Activated T-helper 17 cell treated with anti-CD3 and anti-CD28 coated beads, Interleukin-2, amount 50 U/mL, for 72 hours (primary cell): ENCODE results near the gene GRIK1. TPM values are rescaled to one million over a fixed set of nuclear protein-coding genes. Genes with fewer than 3 reads are reported as not detected.

Experiments used
- ATAC-seq: fragments of 150-1000 bp; cut with Tn5 transposase; replicated peaks from 2 replicates; pipeline ENCODE4 v1.10.0; 2021; ENCODE audit warnings: mild to moderate bottlenecking, moderate library complexity
- H3K27ac Mint-ChIP-seq: one replicate; pipeline ENCODE4 v1.8.0; 2022; ENCODE audit warnings: mixed read lengths
- H3K27me3 Mint-ChIP-seq: one replicate; pipeline ENCODE4 v1.8.0; 2022; ENCODE audit warnings: mixed read lengths
- H3K36me3 Mint-ChIP-seq: one replicate; pipeline ENCODE4 v1.8.0; 2022; ENCODE audit warnings: low read depth, mild to moderate bottlenecking, mixed read lengths
- H3K4me1 Mint-ChIP-seq: one replicate; pipeline ENCODE4 v1.8.0; 2022; ENCODE audit warnings: mixed read lengths
- H3K4me3 Mint-ChIP-seq: one replicate; pipeline ENCODE4 v1.8.0; 2022; ENCODE audit warnings: mild to moderate bottlenecking, mixed read lengths
- H3K9me3 Mint-ChIP-seq: one replicate; pipeline ENCODE4 v1.8.0; 2022; ENCODE audit warnings: mixed read lengths
- total RNA-seq, 2 donors: library from RNA; stranded (reverse); gene quantifications; one replicate each; pipeline ENCODE4 v1.2.3, GENCODE V29; 2022

Gene GRIK1
- total RNA-seq, 2 donors from 2014 or later, result not detected

DNA sequence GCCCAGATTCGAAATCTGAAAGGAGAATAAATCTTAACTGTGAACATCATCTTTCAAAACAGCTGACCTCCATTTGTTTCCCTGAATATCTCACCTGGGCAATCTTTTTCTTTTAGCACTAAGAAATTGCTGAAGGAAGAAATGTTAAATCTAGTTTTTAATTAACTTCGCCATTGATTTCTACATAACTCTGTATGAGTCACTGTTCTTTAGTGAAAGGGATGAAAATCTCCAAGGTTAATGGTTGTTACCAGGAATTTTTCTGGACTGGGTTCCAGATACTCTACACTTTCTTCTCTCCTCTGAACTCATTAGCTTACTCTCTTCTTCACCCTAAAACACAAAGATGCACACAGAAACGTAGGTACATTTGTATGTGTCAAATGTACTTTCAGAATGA, 405.3 kb downstream of the GRIK1 start:
- Mint-ChIP-seq H3K27ac (no peak overlapping the region), H3K9me3 (peaks cover 18% of the 10 kb centered on the region), H3K4me3 (no peak overlapping the region), H3K27me3 (no peaks in the 10 kb centered on the region), H3K36me3 (peaks cover 8% of the 10 kb centered on the region), H3K4me1 (no peaks in the 10 kb centered on the region)
- ATAC-seq, result no peak

DNA sequence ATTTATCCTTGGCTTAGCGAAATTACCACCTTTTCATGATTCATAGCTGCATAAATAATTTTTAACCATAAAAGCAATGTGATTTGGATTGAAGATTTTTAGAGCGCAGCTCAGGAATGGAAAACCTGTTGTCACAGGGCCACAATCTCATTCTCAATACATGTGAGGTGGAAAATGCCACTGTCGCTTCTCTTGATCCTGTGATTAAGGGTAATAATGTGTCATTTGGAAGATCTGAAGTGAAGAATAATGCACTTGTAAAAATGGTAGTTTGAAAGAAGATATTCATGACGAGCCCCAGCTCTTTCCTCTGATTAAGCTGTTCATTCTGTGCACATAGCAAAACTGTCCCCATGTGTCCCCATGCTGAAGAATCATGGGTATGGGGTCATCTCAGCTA, 410.7 kb downstream of the GRIK1 start:
- H3K36me3 Mint-ChIP-seq, result peaks cover 7% of the 10 kb centered on the region
- H3K4me1 Mint-ChIP-seq, result no peaks in the 10 kb centered on the region
- H3K9me3 Mint-ChIP-seq, result peaks cover 17% of the 10 kb centered on the region
- no peak for ATAC-seq
- no peak overlapping the region for H3K27ac Mint-ChIP-seq
- H3K27me3 Mint-ChIP-seq, result no peaks in the 10 kb centered on the region
- no peak overlapping the region for H3K4me3 Mint-ChIP-seq

DNA sequence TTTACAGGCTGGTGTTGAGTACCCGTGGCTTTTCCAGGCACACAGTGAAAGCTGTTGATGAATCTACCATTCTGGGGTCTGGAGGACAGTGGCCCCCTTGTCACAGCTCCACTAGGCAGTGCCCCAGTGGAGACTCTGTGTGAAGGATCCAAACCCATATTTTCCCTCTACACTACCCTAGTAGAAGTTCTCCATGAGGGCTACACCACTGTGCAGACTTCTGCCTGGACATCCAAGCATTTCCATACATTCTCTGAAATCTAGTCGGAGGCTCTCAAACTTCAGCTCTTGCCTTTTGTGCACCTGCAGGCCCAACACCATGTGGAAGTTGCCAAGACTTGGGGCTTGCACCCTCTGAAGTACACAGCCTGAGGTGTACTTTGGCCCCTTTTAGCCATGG, 413.3 kb downstream of the GRIK1 start:
- no peaks in the 10 kb centered on the region for H3K27me3 Mint-ChIP-seq
- H3K9me3 Mint-ChIP-seq, result peaks cover 17% of the 10 kb centered on the region
- H3K36me3 Mint-ChIP-seq, result peaks cover 7% of the 10 kb centered on the region
- H3K27ac Mint-ChIP-seq, result no peak overlapping the region
- no peaks in the 10 kb centered on the region for H3K4me1 Mint-ChIP-seq
- no peak overlapping the region for H3K4me3 Mint-ChIP-seq
- no peak for ATAC-seq

DNA sequence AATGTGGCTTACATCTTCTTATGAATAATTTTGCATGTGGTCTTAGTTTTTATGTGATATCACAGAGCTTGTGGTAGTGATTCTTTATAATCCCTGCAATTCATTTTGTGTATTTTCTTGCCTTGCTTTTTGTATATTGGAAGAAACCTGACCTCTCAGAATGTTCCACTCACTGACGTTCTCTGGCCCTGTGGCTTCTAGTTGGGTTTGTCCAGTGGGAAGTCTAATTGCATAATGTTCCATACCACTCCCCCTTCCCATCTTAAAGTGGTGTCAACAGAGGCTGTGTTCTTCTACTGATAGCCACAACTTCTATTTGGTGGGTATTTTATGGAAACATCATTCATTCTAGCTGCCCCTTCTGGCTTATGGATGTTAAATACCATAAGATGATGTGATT, 415.7 kb downstream of the GRIK1 start:
- Mint-ChIP-seq H3K4me1 (no peaks in the 10 kb centered on the region), H3K27me3 (no peaks in the 10 kb centered on the region), H3K4me3 (no peak overlapping the region), H3K36me3 (peaks cover 7% of the 10 kb centered on the region), H3K27ac (no peak overlapping the region), H3K9me3 (peaks cover 13% of the 10 kb centered on the region)
- ATAC-seq, result no peak

DNA sequence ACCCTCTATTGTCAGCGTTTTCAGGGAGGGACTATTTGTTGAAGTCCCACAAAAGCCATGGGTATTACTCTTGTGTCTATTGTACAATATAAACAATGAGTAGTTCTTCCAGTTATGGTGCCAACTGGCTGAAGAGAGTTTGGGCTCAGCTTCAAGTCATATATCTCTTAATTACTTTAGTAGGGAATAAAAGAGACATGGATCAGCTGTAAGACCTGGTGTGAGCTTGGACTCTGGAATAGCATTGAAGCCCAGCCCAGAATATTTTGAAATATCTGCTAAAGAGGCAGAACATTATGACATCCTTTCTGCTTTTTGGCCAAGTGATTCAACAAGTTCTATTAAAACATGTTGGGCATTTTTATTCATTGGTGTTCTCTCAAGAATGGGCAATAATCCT, 416.1 kb downstream of the GRIK1 start:
- Mint-ChIP-seq H3K9me3 (peaks cover 13% of the 10 kb centered on the region), H3K4me1 (no peaks in the 10 kb centered on the region), H3K4me3 (no peak overlapping the region), H3K27ac (no peak overlapping the region), H3K36me3 (peaks cover 7% of the 10 kb centered on the region), H3K27me3 (no peaks in the 10 kb centered on the region)
- no peak for ATAC-seq

DNA sequence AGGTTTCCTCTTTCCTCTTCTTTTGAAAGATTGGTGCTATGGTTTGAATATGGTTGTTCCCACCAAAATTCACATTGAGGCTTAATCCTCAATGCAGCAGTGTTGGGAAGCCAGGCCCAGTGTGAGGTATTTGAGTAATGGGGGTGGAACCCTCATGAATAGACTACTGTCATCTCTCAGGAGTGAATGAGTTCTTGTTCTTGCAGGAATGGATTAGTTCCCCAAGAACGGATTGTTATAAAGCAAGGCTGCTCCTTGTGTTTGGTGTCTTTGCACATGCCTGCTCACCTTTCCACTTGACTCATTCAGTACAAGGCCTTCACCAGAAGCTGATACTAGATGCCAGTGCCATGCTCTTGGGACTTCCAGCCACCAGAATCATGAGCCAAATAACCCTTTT, 417.9 kb downstream of the GRIK1 start:
- ATAC-seq, result no peak
- Mint-ChIP-seq H3K4me3 (no peak overlapping the region), H3K4me1 (no peaks in the 10 kb centered on the region), H3K9me3 (peaks cover 7% of the 10 kb centered on the region), H3K27me3 (no peaks in the 10 kb centered on the region), H3K27ac (no peak overlapping the region), H3K36me3 (no peaks in the 10 kb centered on the region)

DNA sequence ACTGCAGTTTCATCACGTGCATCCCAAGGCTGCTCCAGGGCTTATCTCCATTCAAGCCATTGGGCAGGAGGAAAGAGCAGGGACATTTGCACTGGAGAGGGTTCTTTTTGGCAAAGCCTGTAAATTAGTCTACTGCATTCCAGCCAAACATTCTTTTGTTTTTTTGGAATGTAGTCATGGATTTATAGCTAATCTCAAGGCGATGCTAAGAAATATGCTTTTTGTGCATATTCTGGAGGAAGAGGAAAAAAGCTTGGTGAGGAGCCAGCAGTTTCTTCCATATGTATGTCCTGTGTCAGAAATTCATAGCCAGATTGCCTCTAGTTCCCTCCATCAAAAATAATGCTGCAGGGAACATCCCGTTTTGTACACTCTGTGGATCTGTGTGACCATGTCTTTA, 419.6 kb downstream of the GRIK1 start:
- no peak overlapping the region for H3K27ac Mint-ChIP-seq
- no peak overlapping the region for H3K4me3 Mint-ChIP-seq
- no peaks in the 10 kb centered on the region for H3K36me3 Mint-ChIP-seq
- no peak for ATAC-seq
- H3K9me3 Mint-ChIP-seq, result peaks cover 1% of the 10 kb centered on the region
- no peaks in the 10 kb centered on the region for H3K27me3 Mint-ChIP-seq
- no peaks in the 10 kb centered on the region for H3K4me1 Mint-ChIP-seq

DNA sequence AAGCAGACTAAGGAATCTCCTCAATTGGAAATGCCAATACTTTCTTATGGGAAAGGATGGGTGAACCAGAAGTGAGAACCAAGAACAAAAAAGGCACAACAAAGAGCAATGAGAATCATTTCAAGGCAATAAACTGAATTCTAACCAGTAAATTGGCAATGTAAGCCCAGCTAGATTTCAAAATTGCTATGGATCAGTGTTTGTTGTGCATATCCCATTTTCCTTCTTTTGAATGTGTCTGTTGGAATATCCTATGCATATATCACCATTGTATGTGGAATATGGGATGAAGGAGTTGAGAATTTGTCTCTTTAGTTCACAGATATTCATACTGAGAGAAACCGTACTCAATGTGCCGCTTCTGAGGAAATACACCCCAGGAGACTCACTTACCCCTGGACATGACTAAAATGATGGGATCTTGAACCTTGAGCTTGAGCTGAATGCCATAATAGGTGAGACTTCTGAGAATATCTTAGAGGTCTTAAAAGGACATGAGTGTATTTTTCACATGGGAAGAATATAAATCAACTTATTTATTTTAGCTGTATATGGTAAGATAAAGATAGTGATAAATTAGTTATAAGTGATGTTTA, 425.0 kb downstream of the GRIK1 start:
- Mint-ChIP-seq H3K4me1 (no peaks in the 10 kb centered on the region), H3K27me3 (no peaks in the 10 kb centered on the region), H3K9me3 (peaks cover 14% of the 10 kb centered on the region), H3K36me3 (peaks cover 8% of the 10 kb centered on the region), H3K27ac (no peak overlapping the region), H3K4me3 (no peak overlapping the region)
- ATAC-seq, result no peak

DNA sequence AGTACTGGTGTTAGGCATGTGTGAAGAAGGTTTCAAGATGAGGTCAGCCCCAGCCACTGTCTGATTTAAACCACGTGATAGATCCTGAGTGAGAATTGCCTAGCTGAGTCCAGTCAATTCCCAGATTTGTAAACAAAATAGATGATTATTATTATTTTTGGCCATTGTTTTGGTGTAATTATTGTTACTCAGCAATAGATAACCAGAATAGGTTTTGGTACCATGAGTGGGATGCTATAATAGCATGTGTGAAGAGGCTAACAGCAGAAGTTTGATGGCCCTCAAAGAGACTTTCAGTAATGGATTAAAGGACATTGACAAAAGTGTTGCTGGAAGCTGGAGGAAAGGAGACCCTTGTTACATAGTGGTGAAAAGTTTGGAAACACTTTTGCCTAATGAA, 426.3 kb downstream of the GRIK1 start:
- Mint-ChIP-seq H3K36me3 (peaks cover 8% of the 10 kb centered on the region), H3K4me3 (no peak overlapping the region), H3K9me3 (peaks cover 14% of the 10 kb centered on the region), H3K27ac (no peak overlapping the region), H3K27me3 (no peaks in the 10 kb centered on the region), H3K4me1 (no peaks in the 10 kb centered on the region)
- ATAC-seq, result no peak

DNA sequence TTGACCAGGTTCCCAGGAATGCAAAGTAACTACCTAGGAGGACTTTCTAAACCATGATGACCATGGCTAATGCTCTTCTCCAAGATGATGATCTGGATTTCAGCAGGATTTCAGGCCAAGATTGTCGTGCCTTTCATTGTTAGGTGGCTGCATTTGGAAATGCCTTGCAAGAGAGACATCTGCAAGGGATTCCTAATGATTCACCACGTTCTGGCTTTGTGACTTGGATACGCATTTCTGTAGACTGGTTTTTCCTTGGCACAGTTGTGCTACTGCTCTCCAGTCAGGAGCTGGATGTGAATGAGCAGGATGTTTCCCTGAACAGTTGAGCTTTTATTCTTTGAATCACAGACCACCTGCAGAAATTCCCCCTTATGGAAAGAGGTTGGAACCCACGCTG, 428.7 kb downstream of the GRIK1 start:
- ATAC-seq, result no peak
- H3K4me3 Mint-ChIP-seq, result no peak overlapping the region
- H3K27me3 Mint-ChIP-seq, result no peaks in the 10 kb centered on the region
- no peaks in the 10 kb centered on the region for H3K4me1 Mint-ChIP-seq
- H3K9me3 Mint-ChIP-seq, result peaks cover 14% of the 10 kb centered on the region
- H3K36me3 Mint-ChIP-seq, result peaks cover 8% of the 10 kb centered on the region
- H3K27ac Mint-ChIP-seq, result no peak overlapping the region

DNA sequence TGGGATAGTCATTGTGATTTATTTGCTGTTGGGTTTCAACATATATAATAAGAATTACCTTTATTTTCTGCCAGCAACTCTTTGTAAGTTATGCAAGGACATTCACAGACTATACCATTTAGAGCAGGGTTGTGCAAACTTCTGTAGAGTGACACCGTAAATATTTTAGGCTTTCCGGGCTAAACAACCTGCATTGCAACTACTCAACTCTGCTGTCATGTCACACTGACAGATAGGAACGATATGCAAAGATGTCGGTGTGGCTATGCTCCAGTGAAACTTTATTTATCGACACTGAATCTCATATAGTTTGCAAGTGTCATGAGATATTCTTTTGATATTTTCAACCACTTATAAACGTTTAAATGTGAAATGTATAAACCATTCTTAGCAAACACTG, 430.7 kb downstream of the GRIK1 start:
- no peak for ATAC-seq
- peaks cover 4% of the 10 kb centered on the region for H3K4me1 Mint-ChIP-seq

DNA sequence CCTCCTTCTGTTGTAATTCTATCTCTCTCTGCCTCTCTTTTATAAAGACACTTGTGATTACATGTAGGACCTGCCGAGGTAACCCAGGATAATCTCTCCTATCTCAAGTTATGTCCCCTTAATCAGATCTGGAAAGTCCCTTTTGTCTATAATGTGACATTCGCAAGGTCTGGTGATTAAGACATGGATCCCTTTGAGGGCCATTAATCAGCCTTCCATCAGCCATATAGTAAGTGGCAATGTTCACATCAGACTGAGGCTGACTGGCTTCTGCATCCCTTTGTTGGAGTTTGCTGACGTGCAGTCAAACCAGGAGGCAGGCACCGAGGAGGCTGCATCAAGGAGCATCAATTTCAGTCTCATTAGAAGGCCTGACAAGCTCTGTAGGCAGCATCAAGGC, 431.5 kb downstream of the GRIK1 start:
- Mint-ChIP-seq H3K4me1 (peaks cover 4% of the 10 kb centered on the region), H3K27me3 (no peaks in the 10 kb centered on the region)

More for the DNA sequence above, 430.7 kb downstream of the GRIK1 start:
- Mint-ChIP-seq H3K27me3 (no peaks in the 10 kb centered on the region), H3K36me3 (peaks cover 16% of the 10 kb centered on the region), H3K4me3 (no peak overlapping the region), H3K27ac (no peak overlapping the region), H3K9me3 (peaks cover 10% of the 10 kb centered on the region)

DNA sequence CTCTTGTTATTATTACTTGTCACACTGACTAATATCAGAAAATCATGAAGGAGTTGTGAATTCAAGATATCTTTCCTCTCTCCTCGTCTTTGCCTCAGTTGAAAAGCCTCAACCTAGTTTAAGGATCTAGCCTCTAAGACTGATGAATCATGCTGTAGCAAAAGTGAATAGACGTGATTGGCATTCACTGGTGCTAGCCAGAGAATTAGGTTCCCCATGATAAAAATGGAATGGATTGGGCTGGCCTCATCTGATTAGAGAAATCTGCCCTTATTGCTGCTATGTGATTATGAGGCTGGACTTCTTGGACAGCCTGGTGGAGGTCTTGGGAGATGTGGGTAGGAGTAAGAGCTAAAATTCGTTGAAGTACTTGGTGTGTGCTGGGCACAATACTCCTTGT, 432.8 kb downstream of the GRIK1 start:
- no peak for ATAC-seq

More for the DNA sequence above, 431.5 kb downstream of the GRIK1 start:
- H3K4me3 Mint-ChIP-seq, result no peak overlapping the region
- ATAC-seq, result no peak
- no peak overlapping the region for H3K27ac Mint-ChIP-seq
- H3K9me3 Mint-ChIP-seq, result peaks cover 2% of the 10 kb centered on the region
- peaks cover 13% of the 10 kb centered on the region for H3K36me3 Mint-ChIP-seq

DNA sequence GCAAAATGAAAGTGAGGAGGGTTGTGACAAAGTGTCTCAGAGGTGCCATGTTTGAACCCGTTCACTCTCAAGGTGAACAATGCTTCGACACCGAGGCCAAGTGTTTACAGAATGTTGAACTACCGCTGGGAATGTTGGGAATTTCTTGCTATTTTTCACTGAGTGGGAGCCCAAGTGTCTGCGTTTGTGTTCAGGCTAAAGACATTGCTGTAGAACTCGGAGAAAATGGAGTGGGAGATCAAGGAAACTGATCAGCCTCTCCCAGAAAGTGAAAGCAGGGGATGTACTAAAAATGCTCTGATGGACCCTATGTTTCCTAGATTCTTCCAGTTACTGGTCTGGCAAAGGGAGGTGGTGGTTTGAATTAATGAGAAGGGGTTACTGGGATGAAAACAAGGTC, 433.6 kb downstream of the GRIK1 start:
- Mint-ChIP-seq H3K36me3 (peaks cover 13% of the 10 kb centered on the region), H3K4me3 (no peak overlapping the region), H3K4me1 (peaks cover 4% of the 10 kb centered on the region), H3K27ac (no peak overlapping the region), H3K9me3 (no peaks in the 10 kb centered on the region), H3K27me3 (no peaks in the 10 kb centered on the region)
- ATAC-seq, result no peak

More for the DNA sequence above, 432.8 kb downstream of the GRIK1 start:
- Mint-ChIP-seq H3K9me3 (no peaks in the 10 kb centered on the region), H3K4me3 (no peak overlapping the region), H3K27ac (no peak overlapping the region), H3K4me1 (peaks cover 4% of the 10 kb centered on the region), H3K36me3 (peaks cover 13% of the 10 kb centered on the region), H3K27me3 (no peaks in the 10 kb centered on the region)

DNA sequence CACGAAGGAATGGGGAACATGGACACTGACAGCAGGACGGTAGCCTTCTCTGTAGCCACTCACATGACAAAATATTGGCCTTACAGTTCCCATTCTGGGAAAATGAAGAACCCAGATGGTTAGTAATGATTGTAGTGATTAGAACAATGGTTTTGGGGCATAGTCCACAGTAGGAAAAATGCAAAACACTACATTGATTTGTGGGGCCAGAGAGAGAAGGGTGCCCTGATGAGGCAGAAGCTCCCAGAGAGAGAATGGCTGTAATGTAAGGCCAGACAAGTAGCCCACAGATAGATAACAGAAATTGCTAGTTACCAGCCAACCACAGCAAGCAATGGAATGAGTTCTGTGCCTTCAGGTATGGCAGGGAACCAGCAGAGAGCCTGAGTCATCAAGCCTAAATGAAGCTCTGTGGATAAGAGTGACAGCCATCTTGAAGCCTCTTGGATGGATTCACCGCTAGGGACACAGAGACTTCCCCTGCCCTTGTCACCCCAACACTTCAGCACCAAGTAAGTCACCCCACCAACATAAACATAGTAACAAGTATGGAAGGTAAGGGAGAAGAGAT, 435.0 kb downstream of the GRIK1 start:
- peaks cover 4% of the 10 kb centered on the region for H3K4me1 Mint-ChIP-seq

DNA sequence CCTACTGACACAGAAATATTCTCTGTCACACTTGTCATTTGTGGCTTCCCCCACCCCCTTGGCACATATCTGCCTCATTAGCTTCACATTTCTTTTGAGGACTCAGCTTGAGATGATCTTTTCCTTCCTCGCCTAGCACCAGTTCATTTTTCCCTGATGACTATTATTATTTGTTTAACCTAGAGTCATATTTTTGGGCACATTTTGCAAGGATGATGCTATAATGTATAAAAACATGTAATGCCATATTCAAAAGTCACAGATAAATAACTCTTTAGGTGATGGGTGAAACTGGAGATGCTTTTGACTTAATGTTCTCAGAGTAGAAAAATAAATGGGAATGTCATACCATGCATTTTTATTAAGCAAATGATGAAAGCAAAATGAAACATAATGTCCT, 438.3 kb downstream of the GRIK1 start:
- ATAC-seq, result no peak
- peaks cover 4% of the 10 kb centered on the region for H3K4me1 Mint-ChIP-seq
- no peak overlapping the region for H3K27ac Mint-ChIP-seq
- H3K9me3 Mint-ChIP-seq, result peaks cover 5% of the 10 kb centered on the region
- H3K4me3 Mint-ChIP-seq, result no peak overlapping the region
- no peaks in the 10 kb centered on the region for H3K27me3 Mint-ChIP-seq
- peaks cover 18% of the 10 kb centered on the region for H3K36me3 Mint-ChIP-seq

More for the DNA sequence above, 435.0 kb downstream of the GRIK1 start:
- Mint-ChIP-seq H3K27me3 (no peaks in the 10 kb centered on the region), H3K9me3 (no peaks in the 10 kb centered on the region), H3K36me3 (peaks cover 13% of the 10 kb centered on the region), H3K27ac (no peak overlapping the region), H3K4me3 (no peak overlapping the region)
- no peak for ATAC-seq
